ENCODE data around the gene PEX3.

DNA sequence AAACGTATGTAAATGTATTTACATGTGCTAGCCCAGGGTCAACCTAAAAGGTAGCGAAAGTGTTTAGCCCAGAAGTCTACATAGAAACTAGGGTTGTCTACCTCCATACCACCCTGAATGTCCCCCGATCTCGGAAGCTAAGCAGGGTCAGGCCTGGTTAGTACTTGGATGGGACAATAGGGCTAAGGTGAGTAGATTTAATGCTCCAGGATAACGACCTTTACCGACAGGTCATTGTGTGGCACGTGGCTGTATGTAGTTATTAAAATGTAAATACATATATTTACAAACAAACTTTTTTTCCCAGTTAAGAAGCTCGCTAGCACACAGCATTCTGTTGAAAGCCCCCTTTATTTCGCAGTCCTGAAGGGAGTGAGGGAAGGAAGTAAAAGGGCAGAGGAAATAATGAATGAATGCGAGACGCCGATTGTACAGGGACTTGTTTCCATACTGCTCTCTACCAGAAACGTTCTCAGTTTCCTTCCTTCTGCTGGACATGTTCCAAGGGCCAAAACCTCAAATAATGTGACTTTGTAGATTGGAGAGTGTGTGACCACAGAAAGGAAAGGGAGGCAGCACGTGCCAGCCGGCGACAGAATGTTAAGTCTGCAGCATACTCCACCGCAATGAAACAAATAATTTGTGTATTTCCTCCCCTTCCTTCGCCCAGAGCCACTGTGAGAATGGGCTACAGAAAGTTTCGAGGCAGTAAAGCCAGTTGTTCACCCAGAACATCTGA is 722 bp upstream of the PEX3 start:
- TF ChIP-seq CEBPB (IDR thresholded peaks at IDR 0.05; ENCODE audit: low read depth), result no peak
- no peak for TF ChIP-seq ZBTB33 (IDR thresholded peaks at IDR 0.05; ENCODE audit: extremely low read depth, insufficient replicate concordance, low read length)
- TF ChIP-seq JUND (IDR thresholded peaks at IDR 0.05), result no peak; the same call in 1 of the 2 replicates
- TF ChIP-seq SIN3A (IDR thresholded peaks at IDR 0.05; ENCODE audit: low read depth), result no peak
- TF ChIP-seq YY1 (IDR thresholded peaks at IDR 0.05; ENCODE audit: extremely low read depth, insufficient replicate concordance, low read depth, low read length), result no peak
- TF ChIP-seq POLR2A (IDR thresholded peaks at IDR 0.05; ENCODE audit: borderline replicate concordance, extremely low read depth, insufficient read depth, insufficient read length), result no peak
- TF ChIP-seq, protein P1, sequence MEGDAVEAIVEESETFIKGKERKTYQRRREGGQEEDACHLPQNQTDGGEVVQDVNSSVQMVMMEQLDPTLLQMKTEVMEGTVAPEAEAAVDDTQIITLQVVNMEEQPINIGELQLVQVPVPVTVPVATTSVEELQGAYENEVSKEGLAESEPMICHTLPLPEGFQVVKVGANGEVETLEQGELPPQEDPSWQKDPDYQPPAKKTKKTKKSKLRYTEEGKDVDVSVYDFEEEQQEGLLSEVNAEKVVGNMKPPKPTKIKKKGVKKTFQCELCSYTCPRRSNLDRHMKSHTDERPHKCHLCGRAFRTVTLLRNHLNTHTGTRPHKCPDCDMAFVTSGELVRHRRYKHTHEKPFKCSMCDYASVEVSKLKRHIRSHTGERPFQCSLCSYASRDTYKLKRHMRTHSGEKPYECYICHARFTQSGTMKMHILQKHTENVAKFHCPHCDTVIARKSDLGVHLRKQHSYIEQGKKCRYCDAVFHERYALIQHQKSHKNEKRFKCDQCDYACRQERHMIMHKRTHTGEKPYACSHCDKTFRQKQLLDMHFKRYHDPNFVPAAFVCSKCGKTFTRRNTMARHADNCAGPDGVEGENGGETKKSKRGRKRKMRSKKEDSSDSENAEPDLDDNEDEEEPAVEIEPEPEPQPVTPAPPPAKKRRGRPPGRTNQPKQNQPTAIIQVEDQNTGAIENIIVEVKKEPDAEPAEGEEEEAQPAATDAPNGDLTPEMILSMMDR (IDR thresholded peaks at IDR 0.05 in 2 of 3, conservative IDR thresholded peaks at IDR 0.05 in 1 of 3; ENCODE audit: borderline replicate concordance in 1 of 3, insufficient read depth in 1 of 3, low read depth in 2 of 3, low read length in 2 of 3), result no peak

All from HCT116 (cell line).